PFSK-1 (cell line): ENCODE data around the gene TMEM221.

ENCODE experiments used
- FOXP2 ChIP-seq: optimal IDR thresholded peaks from 2 replicates; pipeline ENCODE3; 2011; ENCODE audit warnings: borderline replicate concordance, control low read depth, inconsistent platforms; ENCODE audit not compliant: insufficient read depth; ENCODE audit errors: extremely low read length, extremely low read depth
- POLR2AphosphoS5 ChIP-seq: IDR thresholded peaks from 2 replicates; pipeline ENCODE4 v1.6.1; 2012; ENCODE audit warnings: low read depth, mild to moderate bottlenecking, control low read depth, low read length, moderate library complexity
- SIN3A ChIP-seq: IDR thresholded peaks from 2 replicates; pipeline ENCODE4 v1.6.1; 2012; ENCODE audit warnings: mild to moderate bottlenecking, low read length, moderate library complexity, borderline replicate concordance; ENCODE audit not compliant: insufficient read depth
- TAF1 ChIP-seq: IDR thresholded peaks from 2 replicates; pipeline ENCODE4 v1.6.1; 2012; ENCODE audit warnings: low read length, control low read depth, borderline replicate concordance; ENCODE audit not compliant: insufficient read depth
- TF ChIP-seq, protein P1 (sequence below), 2 experiments: IDR thresholded peaks; 2 replicates each; pipeline versions ENCODE4 v1.6.1 to v1.8.0; 2011 to 2012; ENCODE audit warnings: low read depth in 2 of 2, low read length in 2 of 2, control low read depth in 1 of 2, inconsistent platforms in 1 of 2, mild to moderate bottlenecking in 1 of 2, moderate library complexity in 1 of 2; ENCODE audit not compliant: insufficient read depth in 1 of 2

TMEM221 gene

DNA sequence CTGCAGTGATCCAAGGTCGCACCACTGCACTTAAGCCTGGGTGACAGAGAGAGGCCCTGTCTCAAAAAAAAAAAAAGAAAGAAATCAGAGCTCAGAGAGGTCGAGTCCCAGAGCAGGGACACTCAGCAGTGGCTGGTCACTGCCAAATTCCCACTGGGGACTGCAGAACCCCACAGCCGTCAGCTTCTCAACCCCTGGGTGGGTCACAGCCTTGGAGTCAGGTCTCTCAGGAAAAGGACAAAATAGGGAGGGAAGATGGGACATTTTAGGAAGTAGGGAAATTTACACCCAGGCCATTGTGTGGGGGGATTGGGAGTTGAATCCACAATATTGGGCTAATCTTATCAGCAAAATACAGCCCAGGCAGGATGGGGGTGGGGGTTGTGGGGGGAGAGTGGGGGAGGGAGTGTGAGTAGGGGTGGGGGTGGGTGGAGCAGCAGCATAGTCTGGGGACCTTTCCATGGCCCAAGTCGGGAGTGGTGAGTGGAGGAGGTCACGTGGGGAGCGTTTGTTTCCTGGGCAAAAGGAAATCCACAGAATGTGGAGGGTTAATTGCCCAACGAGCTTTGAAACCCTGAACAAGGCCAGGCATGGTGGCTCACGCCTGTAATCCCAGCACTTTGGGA, 49.5 kb downstream of the TMEM221 start:
- no peak for TF ChIP-seq FOXP2
- TF ChIP-seq SIN3A: no peak
- no peak for TF ChIP-seq POLR2AphosphoS5
- TF ChIP-seq, protein P1, sequence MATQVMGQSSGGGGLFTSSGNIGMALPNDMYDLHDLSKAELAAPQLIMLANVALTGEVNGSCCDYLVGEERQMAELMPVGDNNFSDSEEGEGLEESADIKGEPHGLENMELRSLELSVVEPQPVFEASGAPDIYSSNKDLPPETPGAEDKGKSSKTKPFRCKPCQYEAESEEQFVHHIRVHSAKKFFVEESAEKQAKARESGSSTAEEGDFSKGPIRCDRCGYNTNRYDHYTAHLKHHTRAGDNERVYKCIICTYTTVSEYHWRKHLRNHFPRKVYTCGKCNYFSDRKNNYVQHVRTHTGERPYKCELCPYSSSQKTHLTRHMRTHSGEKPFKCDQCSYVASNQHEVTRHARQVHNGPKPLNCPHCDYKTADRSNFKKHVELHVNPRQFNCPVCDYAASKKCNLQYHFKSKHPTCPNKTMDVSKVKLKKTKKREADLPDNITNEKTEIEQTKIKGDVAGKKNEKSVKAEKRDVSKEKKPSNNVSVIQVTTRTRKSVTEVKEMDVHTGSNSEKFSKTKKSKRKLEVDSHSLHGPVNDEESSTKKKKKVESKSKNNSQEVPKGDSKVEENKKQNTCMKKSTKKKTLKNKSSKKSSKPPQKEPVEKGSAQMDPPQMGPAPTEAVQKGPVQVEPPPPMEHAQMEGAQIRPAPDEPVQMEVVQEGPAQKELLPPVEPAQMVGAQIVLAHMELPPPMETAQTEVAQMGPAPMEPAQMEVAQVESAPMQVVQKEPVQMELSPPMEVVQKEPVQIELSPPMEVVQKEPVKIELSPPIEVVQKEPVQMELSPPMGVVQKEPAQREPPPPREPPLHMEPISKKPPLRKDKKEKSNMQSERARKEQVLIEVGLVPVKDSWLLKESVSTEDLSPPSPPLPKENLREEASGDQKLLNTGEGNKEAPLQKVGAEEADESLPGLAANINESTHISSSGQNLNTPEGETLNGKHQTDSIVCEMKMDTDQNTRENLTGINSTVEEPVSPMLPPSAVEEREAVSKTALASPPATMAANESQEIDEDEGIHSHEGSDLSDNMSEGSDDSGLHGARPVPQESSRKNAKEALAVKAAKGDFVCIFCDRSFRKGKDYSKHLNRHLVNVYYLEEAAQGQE (IDR thresholded peaks at IDR 0.05; ENCODE audit: insufficient read depth in 1 of 2, low read depth in 2 of 2, low read length in 2 of 2): no peak
- no peak for TF ChIP-seq TAF1

DNA sequence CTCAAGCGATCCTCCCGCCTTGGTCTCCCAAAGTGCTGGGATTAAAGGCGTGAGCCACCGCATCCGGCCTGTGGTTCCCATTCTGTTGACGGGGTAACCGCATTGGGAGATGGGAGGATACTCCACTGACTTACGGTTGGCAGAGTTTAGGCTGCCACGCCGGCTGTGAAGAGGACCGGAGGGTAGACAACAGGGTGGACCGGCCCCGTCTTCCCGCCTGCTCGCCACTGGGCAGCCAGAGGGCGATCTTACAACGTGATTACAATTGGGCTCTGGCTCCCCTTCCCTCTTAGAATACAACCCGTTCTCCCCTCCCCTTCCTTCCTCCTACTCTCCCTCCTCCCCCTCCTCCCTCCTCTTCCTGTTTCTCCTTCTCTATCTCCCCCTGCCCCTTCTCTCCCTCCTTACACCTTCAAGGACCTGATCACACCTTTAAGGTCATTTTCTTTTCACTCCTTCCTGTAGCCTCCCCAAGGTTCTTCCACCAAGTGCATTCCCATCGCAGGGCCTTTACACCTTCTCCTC, 53.5 kb downstream of the TMEM221 start:
- TF ChIP-seq, protein P1 (IDR thresholded peaks at IDR 0.05; ENCODE audit: insufficient read depth in 1 of 2, low read depth in 2 of 2, low read length in 2 of 2): no peak
- TF ChIP-seq POLR2AphosphoS5 (no peak), FOXP2 (peak; percentile 49), TAF1 (0 out of 2 replicates have a peak, but pooled peaks have one; percentile 15), SIN3A (no peak)

GRCh38 chr19:17393914-17394313, 54.6 kb downstream of the TMEM221 start, which contains the start of gene CCDC194:
TSS of gene CCDC194 (minus strand) at chr19:17394196. CDS start at chr19:17394158, 38 bp downstream.
- TF ChIP-seq TAF1: no peak
- no peak for TF ChIP-seq SIN3A
- no peak for TF ChIP-seq FOXP2
- TF ChIP-seq POLR2AphosphoS5: no peak
- TF ChIP-seq, protein P1 (IDR thresholded peaks at IDR 0.05; ENCODE audit: insufficient read depth in 1 of 2, low read depth in 2 of 2, low read length in 2 of 2): no peak

GRCh38 chr19:17393002-17393401, 55.5 kb downstream of the TMEM221 start:
- TF ChIP-seq FOXP2: no peak
- TF ChIP-seq POLR2AphosphoS5: no peak
- no peak for TF ChIP-seq TAF1
- TF ChIP-seq, protein P1 (IDR thresholded peaks at IDR 0.05; ENCODE audit: insufficient read depth in 1 of 2, low read depth in 2 of 2, low read length in 2 of 2): no peak
- no peak for TF ChIP-seq SIN3A
